K562 (cell line): ENCODE data around the gene PTPN1. TPM values are rescaled to one million over a fixed set of nuclear protein-coding genes. Genes with fewer than 3 reads are reported as not detected.

Experiments
- BCOR ChIP-seq: fragments of 450-650 bp; IDR thresholded peaks from 2 replicates; pipeline ENCODE4 v1.6.1; 2016
- CBX8 ChIP-seq: fragments of 200-600 bp; sonication (generic); IDR thresholded peaks from 2 replicates; pipeline ENCODE4 v1.6.1; 2012; ENCODE audit warnings: borderline replicate concordance, mixed run types, low read depth, mild to moderate bottlenecking, moderate library complexity, mixed read lengths, low read length, control low read depth, inconsistent platforms; ENCODE audit not compliant: poor library complexity, severe bottlenecking; ENCODE audit errors: extremely low read depth
- CGGBP1 ChIP-seq: fragments of 250-450 bp; sonication (Bioruptor Pico); IDR thresholded peaks from 2 replicates; pipeline ENCODE4 v1.9.0; 2021; ENCODE audit warnings: mild to moderate bottlenecking
- CHAMP1 ChIP-seq: fragments of 450-650 bp; IDR thresholded peaks from 2 replicates; pipeline ENCODE4 v1.6.1; 2016; ENCODE audit warnings: mild to moderate bottlenecking
- FIP1L1 ChIP-seq: fragments of 200-400 bp; formaldehyde crosslinking; IDR thresholded peaks from 2 replicates; pipeline ENCODE4 v1.6.1; 2018; ENCODE audit warnings: mild to moderate bottlenecking, low read depth, low read length; ENCODE audit not compliant: poor library complexity, severe bottlenecking
- FOXK1 ChIP-seq: sonication (generic); formaldehyde crosslinking; IDR thresholded peaks from 2 replicates; pipeline ENCODE4 v1.8.0; 2022; ENCODE audit warnings: missing genetic modification reagents, mild to moderate bottlenecking, borderline replicate concordance
- ILF3 ChIP-seq: fragments of 450-650 bp; IDR thresholded peaks from 2 replicates; pipeline ENCODE4 v1.6.1; 2018; ENCODE audit warnings: antibody characterized with exemption, mild to moderate bottlenecking, moderate library complexity, borderline replicate concordance
- MCM2 ChIP-seq: fragments of 450-650 bp; IDR thresholded peaks from 2 replicates; pipeline ENCODE4 v1.6.1; 2017; ENCODE audit warnings: low read depth, mild to moderate bottlenecking
- MLX ChIP-seq, 2 experiments: fragments of 450-650 bp in 1 of 2; sonication (generic) in 1 of 2; formaldehyde crosslinking; conservative IDR thresholded peaks; 2 replicates each; pipeline versions ENCODE4 v1.4.0 to v1.8.1; 2020 to 2022; ENCODE audit warnings: mild to moderate bottlenecking in 1 of 2, missing genetic modification reagents in 1 of 2
- NR1H2 ChIP-seq: sonication (generic); formaldehyde crosslinking; IDR thresholded peaks from 2 replicates; pipeline ENCODE4 v1.4.0; 2020; ENCODE audit warnings: mild to moderate bottlenecking, missing genetic modification reagents
- THAP7 ChIP-seq: fragments of 250-450 bp; sonication (Bioruptor Pico); IDR thresholded peaks from 2 replicates; pipeline ENCODE4 v1.5.0; 2021
- TRIM28 ChIP-seq: fragments of 450-650 bp; IDR thresholded peaks from 2 replicates; pipeline ENCODE4 v1.6.1; 2017
- ZBTB40 ChIP-seq, 2 experiments: fragments of 450-650 bp in 1 of 2; sonication (generic) in 1 of 2; formaldehyde crosslinking in 1 of 2; IDR thresholded peaks; 2 replicates each; pipeline versions ENCODE4 v1.7.1 to v1.9.0; 2016 to 2022; ENCODE audit warnings: inconsistent platforms in 1 of 2, mild to moderate bottlenecking in 1 of 2, missing genetic modification reagents in 1 of 2
- polyA plus RNA-seq, 8 experiments: library from polyadenylated mRNA; depleted of rRNA in 4 of 8; stranded (reverse) in 5 of 8; unstranded in 3 of 8; fragments of >200 nt; fragmentation: Nextera tagmentation in 2 of 8; fragmentation: Illumina TruSeq in 1 of 8; extraction: Ambion mirVana in 2 of 8; extraction: Trizol in 1 of 8; gene quantifications; 2 replicates each; pipeline versions ENCODE4 v1.2.1 to v1.2.3, GENCODE V29; 2011 to 2014; ENCODE audit warnings: inconsistent platforms in 1 of 8, missing spikeins in 1 of 8
- total RNA-seq, 7 experiments: library from RNA; depleted of rRNA in 6 of 7; stranded (reverse); fragments of >200 nt in 6 of 7; fragmentation: Illumina TruSeq in 2 of 7; extraction: Trizol in 2 of 7; gene quantifications; 2 replicates each; pipeline versions ENCODE4 v1.2.1 to v1.2.3, GENCODE V29; 2011 to 2021; ENCODE audit warnings: low replicate concordance in 1 of 7

The PTPN1 gene
- total and polyA plus RNA-seq, 9 of the 15 experiments (the other 6 are each of a cell fraction or from before 2014, with no cell fraction given), result 11.0 to 85.3 (median 54.0) TPM

- TF ChIP-seq ZBTB40 (IDR thresholded peaks at IDR 0.05) (no peak), ZBTB40 (CRISPR knock-in tag; IDR thresholded peaks at IDR 0.05) (no peak), MLX (CRISPR knock-in tag; conservative IDR thresholded peaks at IDR 0.05) (no peak), ILF3 (no peak), CHAMP1 (no peak), THAP7 (CRISPR knock-in tag) (no peak), BCOR (peak; percentile 58; the same call in 1 of the 2 replicates), FIP1L1 (no peak), CGGBP1 (CRISPR knock-in tag) (no peak), TRIM28 (no peak), NR1H2 (CRISPR knock-in tag) (no peak), FOXK1 (CRISPR knock-in tag) (no peak), CBX8 (no peak), MCM2 (no peak)
These were observed 32.8 kb upstream of the PTPN1 start (continued) for GRCh38 chr20:50477239-50477872.
